Epithelial cell of prostate (primary cell): ENCODE measurements around the gene LINC00237.

Experiments
- DNase-seq: peaks from one replicate; pipeline ENCODE4 v3.0.0-alpha.2; 2011; ENCODE audit warnings: low read depth, low spot score
- H3K27ac ChIP-seq: fragments of 450-650 bp; 2 replicates; pipeline ENCODE4 v1.5.1; 2017; ENCODE audit warnings: mild to moderate bottlenecking

Gene LINC00237

GRCh38 chr20:21052686-21053001 is 53.5 kb downstream of the LINC00237 start:
- no peak for DNase-seq
- no peak overlapping the region for H3K27ac ChIP-seq

DNA sequence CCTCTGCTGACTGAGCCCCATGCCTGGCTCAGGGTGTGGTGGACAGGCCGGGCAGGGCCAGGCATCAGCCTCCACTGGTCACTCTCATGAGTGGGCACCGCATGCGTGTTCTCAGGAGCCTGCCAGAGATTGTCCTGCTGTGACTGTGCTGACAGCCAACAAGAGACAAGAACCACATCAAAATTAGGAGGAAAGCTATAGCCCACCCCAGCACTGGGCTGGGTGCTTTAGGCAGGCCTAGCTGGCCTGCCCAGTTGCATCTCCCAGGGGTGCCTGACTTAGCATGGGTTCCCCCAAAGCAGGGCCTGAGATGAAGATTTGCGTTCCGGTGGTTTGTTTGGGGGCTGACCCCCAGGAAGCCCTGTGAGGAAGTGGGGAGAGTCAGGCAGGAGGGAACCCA is 53.9 kb downstream of the LINC00237 start:
- H3K27ac ChIP-seq = no peak overlapping the region
- no peak for DNase-seq

DNA sequence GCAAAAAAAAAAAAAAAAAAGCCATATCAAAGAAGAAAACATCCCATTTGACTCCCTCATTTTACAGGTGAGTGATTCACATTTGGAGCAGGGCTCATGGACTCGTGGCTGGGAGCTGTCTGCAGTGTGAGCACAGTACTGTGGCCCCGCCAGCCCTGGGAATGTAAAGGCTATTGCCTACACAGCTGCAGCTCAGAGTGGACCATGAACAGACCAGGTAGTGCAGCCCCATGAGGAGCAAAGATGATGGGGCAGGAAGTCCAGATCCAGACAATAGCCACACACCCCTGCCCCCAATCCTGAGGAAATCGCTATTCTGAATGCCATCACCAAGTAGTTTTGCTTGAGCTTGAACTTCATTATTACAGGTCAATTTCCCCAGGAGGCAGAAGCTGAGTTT is 55.4 kb downstream of the LINC00237 start:
- DNase-seq = no peak
- no peak overlapping the region for H3K27ac ChIP-seq

GRCh38 chr20:21049305-21049828 is 56.8 kb downstream of the LINC00237 start:
- H3K27ac ChIP-seq = no peak overlapping the region
- no peak for DNase-seq

- DNase-seq = no peak
- H3K27ac ChIP-seq = no peak overlapping the region
Observed at GRCh38 chr20:21048841-21049273, 57.3 kb downstream of the LINC00237 start.

- no peak overlapping the region for H3K27ac ChIP-seq
- DNase-seq = no peak
Observed at GRCh38 chr20:21047981-21048380, 58.2 kb downstream of the LINC00237 start.

DNA sequence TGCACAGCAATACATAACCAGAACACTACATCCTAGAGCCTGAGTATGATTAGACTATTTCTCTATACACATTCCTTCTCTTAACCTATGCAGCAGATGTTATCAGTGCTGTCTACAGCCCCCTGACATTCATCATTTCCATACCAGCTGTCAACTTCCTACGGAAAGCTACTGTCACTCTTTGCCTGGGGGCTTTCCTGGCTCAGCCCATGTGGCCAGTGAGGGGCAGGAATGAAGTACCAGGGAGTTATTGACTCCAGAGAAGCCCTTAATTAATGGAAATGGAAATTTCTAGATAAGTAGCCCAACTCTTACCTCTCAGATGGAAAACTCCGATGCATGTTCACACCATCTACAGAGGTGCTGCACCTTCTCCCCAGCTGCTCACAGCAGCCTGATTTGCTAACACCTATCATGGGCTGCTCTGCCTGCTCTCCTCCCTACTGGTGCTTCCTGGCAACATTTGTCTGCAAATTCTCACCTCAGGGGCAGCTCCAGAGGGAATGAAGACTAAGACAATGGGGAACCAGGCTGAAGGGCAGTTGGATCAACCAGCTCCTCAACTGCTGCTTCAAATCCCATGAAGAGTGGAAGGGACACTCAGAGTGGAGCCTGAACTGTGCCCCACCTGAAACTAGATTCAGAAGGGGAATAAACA is 59.6 kb downstream of the LINC00237 start:
- DNase-seq = no peak
- no peak overlapping the region for H3K27ac ChIP-seq
